RPMI8226 (cell line): ENCODE data around the gene TRAK1.

Source experiments
- DNase-seq: peaks from one replicate; pipeline ENCODE4 v3.0.0-alpha.2; 2015

TRAK1 gene

DNA sequence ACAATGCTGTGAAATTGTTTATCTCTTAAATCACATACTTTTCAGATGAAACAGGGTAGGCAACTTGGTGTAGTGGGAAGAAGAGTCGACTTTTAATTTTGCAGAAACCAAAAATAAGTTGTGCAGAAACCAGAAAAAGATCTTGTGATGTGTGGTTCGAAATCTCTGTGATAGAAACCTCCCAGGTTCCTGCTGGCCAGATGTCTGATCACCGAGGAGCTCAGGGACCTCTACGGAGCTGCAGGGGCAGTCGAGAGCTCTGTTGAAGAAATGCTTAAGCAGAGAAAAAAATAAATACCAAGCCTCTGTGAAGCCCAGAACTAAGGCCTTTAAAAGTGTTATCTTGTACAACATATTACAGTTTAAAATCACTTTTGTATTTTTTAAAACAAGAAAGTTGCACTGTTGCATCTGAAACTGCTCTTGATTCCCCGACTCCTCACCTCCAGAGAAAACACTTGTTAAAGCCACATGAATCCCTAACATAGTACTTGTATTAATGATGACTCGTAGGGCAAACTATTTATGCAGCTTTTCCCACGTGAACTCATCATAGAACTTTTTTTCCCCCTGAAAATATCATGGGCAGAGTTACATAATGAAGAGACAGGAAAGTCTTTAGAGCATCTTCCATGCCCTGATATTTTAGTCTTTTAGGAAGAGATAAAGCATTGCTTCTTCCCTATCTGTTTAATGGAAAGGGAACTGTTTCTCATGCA is 123.6 kb downstream of the TRAK1 start:
- no peak for DNase-seq

DNA sequence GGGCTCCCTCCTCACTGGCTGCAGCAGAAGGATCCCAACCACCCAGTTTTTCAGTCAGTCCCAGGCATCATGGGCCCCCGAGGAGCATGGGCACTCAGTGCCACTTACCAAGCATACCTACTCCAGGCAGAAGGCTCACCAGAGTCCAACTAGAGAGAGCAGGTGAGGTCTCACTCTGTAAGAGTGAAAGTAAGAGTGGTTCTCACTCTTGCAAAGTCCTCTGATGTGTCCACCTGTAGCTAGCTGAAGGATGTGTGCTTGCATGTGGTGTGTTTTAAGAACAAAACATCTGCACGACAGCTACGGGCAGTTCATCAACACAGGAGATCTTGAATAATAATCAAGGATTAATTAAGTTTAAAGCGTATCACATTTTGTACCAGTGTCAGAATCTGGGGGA is 125.1 kb downstream of the TRAK1 start:
- DNase-seq = no peak

DNA sequence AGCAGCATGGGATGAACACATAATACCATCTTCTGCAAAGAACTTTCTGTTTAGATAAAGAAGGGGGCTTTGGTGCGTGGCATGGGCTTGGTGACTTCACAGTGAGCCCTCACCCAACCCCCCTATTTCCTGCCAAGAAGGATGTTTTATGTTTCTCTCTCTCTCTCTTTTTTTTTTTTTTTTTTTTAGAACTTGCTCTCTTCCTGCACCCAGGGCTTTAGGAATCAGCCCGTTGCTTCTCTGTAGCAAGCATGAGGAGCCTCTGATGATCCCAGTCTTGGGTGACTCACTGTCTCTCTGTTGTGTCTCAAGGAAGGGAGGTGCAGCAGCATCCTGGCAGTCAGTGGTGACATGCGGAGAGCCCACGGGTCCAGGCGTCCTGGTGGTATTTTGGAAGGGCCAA is 125.8 kb downstream of the TRAK1 start:
- DNase-seq = no peak

DNA sequence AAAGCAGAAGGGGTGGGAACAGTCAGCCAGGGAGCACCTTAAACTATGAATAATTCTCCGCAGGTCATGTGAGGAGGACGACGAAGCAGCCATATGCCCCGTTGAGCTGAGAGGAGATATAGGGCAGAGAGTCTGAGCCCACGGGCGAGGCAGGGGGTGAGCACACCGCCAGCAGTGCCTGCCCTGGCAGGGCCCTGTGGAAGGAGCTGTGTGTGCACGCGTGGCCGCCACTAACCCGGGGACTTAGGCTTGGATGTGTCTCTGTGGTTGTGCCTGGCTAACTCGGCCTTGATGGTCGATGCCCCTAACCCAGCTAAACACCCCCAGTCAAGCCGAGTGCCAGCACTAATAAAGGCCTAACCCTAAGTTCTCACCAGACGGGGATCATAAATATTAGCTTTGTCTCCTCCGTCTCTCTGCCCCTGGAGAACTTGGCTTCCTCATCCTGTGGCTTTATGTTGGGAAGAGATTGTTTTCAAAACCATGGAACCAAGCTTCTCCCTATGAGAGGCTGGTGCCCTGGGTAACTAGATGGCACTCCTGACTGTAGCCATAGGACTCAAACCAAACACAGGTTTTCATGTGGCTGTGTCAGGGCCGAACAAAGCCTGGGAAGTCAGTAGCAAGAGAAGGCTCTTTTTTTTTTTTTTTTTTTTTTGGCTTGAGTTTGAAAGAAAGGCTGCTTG is 129.4 kb downstream of the TRAK1 start:
- no peak for DNase-seq

DNA sequence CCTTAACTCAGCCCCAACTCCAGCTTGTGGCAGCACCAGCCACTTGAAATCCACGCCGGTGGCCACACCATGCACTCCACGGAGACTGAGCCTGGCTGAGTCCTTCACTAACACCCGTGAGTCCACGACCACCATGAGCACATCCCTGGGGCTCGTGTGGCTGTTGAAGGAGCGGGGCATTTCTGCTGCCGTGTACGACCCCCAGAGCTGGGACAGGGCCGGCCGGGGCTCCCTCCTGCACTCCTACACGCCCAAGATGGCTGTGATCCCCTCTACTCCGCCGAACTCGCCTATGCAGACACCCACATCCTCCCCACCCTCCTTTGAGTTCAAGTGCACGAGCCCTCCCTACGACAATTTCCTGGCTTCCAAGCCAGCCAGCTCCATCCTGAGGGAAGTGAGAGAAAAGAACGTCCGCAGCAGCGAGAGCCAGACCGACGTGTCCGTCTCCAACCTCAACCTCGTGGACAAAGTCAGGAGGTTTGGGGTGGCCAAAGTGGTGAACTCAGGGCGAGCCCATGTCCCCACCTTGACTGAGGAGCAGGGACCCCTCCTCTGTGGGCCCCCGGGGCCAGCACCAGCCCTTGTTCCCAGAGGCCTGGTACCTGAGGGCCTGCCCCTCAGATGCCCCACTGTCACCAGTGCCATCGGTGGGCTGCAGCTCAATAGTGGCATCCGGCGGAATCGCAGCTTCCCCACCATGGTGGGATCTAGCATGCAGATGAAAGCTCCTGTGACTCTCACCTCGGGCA is 132.0 kb downstream of the TRAK1 start:
- DNase-seq = no peak

DNA sequence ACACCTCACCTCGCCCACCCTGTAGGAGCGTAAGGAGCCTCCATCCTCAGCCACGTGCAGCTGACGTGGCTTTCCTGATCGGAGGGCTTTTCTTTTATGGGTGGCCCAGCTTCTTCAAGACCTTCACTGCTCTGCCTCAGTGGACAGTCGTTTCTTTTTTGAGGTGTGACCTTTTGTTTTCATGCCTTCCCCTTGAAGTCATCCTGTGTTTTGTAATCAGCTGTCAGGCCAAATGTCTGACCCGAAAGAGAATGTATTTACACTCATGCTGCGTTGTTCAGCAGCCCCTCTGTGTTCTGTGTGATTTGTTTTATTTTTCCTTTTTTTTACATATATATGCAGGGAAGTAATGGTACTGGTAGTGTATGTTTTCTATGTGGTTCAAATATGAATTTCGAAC is 133.0 kb downstream of the TRAK1 start:
- DNase-seq = no peak

DNA sequence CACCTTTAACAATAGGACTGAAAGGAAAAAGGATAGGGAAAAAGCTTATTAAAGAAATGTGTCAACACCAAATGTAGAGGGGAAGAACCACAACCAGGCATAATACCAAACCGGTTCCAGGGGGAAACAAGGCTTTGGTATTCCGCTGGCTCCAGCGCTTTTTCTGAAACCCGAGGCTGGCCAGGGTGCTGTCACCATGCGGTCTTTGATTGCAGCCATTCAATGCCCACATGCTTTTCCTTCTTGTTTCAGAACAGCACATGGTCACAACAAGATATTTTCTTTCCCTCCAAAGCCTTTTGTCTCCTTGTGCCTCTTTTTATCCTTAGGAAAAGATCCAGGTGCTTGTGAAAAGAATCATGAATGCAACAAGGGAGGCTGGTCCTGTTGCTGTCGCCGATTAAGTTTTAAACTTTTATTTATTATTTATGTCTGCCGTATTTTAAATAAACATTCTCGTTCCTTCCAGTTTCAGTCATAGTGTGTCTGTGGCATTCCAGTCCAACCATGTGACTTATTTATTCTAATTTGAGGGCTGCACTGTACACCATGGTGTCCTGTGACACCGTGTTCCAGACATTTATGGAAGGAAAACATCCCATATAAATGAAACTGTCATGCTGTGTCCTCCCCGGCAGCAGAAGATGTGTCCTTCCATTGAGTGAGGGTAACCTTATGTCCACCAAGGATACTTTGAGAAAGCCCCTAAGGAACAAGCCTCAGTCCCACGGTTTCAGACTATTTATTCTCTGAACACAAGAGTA is 133.7 kb downstream of the TRAK1 start:
- DNase-seq = no peak

DNA sequence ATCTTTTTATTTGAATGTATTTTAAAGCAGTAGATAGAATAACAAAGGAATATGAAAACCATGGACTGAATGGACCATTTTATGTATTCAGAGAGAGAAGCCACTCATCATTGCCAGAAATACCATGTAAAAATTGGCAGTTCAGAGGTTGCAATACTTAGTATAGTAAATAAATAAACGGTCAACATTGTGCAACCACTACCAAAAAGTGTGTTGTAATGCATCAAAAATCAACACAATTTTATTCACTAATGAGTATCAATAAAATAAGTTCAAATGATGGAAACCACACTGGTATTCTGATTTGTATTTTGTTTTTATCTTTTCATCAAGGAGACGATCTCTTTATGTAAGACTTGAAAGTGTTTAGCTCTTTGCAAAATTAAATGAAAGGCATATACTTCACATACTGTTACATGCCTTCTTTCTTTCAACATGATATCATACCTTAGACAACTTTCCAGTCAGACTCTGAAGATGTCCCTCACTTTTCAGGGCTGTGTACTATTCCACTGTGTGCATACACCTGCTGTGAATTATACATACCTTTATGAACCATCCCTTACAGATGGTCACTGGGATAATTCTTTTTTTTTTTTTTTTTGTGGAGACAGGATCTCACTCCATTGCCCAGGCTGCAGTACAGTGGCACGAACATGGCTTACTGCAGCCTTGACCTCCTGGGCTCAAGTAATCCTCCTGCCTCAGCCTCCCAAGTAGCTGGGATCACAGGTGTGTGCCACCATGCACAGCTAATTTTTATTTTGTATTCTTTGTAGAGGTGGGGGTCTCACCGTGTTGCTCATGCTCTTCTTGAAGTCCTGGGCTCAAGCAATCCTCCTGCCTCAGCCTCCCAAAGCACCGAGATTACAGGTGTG is 134.6 kb downstream of the TRAK1 start:
- DNase-seq = no peak

DNA sequence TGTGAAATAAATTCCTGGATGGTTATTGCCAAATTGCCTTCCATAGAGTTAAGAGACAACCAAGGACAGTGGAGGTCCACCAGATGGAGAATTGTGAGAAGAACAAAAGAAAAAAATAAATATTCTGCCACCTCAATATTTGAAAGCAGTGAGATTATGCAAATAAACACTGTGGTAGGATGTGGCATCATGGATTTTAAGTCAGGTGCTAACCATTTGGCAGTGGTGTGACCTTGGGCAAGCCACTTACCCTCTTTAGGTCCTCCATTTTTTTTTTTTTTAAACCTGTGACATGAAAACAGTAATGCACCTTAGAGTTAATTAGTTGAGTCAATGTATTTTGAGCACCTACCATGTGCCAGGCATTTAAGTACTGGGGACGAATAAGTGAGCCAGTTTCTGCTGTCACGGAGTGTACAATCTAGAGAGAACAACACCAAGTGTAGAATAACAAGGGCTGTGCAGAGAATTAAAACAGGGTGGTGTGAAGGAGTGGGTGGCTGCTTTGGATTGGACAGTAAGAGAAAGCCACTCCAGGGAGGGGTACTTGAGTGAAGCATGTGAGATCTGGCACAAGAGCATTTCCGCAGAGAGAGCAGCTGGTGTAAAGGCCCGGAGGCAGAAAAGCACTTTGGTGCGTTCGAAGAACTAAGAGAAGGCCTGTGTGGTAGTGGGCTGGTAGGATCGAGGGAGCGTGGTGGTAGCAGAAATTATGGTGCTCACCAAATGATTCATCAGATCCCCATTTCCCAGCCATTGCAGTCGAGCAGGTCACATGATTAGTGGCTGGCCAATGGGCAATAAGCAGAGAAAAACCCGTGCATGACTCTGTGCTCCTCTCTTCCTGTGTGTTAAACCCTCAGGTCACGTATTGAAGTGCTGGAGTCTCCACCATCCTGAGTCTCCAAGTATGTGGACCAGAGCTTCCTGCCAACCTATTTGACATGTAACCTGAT is 135.6 kb downstream of the TRAK1 start:
- DNase-seq = no peak

DNA sequence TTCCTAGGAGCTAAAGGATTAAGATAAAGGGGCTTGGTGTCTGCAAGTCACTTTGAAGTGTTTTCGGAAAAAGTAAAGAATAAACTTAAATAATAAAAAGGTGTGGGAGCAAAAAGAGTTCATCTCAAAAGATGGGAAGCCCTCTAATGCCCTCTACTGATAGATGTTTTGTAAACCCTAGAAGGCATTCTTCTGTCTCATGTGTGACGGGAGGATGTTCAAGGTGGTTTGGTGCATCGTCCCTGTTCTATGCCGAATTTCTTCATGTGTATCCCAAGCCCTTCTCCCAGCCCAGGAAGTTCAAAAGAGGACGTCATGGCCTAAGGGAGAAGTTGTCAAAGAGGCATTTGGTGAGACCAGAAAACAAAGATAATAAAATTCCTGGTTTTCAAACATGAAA is 137.6 kb downstream of the TRAK1 start:
- peak; percentile 31 for DNase-seq

DNA sequence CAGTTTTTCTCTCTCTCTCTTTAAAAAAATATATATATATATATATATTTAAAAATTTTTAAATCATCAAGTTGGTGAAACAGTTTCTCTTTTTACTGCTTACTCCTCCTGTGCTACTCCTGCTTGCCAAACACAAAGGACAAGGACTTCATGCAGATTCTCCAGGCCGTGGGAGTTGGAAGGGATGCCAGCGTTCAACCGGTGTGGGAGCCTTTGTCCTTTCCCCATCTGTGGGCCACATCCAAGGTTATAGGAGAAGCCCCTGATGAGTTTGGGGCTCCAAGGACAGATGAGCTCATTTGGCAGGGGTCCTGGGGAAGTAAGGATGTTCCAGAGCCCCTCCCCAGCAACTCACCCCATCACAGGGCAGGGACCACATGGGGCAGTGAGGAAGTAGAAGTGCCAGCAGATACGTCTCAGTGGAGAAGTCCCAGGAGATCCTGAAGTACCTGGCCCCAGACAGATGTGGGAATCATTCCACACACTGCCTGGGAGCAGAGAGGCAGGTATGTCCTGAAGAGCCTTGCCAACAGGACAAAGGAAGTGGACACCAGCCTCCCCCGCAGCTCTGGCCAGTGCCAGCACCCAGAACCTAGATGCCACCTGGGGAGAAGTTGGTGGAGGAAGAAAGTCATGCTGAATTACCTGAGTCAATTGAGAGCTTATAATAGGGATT is 138.2 kb downstream of the TRAK1 start:
- DNase-seq = no peak

DNA sequence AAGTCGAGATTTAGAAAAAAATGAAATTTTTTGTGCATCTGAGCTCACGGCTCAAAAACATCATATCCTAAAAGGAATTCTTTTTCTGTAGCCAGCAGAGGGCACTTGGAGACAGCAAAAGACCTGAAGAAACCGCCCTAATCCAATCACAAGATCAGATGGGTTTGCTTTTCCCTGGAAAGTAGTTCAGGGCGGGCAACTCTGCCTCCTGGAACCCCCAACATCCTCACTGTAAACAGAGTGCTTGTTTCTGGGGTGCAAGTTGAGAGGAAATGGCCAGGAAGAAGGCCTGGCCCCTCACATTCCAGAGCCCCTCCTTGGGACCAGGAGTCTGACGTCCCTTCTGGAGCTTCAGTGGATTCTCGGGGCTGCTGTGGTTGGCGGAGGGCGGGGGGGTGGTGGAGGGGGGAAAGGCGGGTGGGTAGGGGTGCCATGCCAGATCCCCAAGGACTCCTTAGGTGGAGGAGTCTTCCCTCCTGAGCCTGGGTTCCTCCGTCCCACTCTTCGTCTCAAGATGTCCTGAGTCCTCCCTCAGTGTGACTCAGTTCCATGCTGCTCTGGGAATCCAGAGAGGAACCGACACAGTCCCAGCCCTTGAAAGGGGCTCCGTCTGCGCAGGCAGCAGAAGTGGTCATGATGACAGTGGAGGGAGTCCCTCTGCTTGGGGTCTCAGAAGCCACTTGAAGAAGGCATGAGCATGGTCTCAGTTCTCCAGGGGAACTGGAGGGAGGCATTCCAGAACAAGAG is 139.0 kb downstream of the TRAK1 start:
- peak; percentile 38 for DNase-seq

DNA sequence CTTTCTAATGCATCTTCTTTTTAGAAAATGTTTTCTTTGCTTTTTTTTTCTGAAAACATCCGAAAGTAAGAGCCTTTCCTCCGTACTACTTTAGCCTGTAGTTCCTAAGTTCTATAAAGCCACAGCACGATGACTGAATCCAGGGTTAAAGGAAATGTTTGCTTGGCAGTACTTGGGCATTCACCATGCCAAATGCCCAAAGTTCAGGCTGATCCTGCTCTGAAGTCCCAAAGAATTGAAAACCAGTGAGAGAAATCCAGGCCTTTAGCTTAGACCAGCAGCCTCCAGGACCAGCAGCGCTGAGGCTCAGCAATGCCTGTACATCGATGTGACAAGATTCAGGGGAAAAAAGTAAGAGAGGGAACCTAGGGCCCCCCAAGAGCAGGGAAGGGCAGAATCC is 139.7 kb downstream of the TRAK1 start:
- DNase-seq = no peak

DNA sequence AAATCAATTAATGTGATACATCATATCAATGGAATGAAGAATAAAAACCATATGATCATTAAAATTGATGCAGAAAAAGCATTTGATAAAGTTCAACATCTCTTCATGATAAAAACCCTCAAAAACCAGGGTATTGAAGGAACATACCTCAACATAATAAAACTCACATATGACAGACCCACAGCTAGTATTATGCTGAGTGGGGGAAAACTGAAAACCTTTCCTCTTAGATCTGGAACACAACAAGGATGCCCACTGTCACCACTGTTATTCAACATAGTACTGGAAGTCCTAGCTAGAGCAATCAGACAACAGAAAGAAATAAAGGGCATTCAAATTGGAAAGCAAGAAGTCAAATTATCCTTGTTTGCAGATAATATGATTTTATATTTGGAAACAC is 144.4 kb downstream of the TRAK1 start:
- no peak for DNase-seq

DNA sequence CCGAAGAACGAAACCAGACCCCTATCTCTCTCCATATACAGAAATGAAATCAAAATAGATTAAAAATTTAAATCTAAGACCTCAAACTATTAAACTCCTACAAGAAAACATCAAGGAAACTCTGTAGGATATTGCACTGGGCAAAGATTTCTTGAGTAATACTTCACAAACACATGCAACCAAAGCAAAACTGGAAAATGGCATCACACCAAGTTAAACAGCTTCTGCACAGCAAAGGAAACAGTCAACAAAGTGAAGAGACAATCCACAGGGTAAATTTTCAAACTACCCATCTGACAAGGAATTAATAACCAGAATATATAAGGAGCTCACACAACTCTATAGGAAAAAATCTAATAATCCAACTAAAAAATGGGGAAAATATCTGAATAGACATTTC is 145.5 kb downstream of the TRAK1 start:
- DNase-seq = no peak

DNA sequence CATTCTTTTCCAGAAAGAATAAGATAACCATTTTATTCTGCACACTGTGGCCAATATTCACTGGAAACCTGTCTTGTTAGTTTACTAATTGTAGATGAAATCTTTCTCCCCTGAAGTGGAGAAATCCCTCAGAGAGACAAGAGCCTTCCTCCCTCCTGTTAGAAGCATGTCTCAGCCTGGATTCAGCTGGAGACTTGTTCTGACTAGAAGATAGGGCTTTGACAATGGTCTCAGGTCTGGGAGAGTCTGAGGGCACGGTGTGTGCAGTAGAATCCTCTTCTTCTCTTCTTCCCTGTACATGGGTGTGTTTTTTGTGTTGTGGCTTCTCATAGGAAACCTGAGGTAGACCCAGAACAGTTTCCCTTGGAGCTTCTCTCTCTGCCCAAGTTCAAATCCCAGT is 154.9 kb downstream of the TRAK1 start:
- no peak for DNase-seq

DNA sequence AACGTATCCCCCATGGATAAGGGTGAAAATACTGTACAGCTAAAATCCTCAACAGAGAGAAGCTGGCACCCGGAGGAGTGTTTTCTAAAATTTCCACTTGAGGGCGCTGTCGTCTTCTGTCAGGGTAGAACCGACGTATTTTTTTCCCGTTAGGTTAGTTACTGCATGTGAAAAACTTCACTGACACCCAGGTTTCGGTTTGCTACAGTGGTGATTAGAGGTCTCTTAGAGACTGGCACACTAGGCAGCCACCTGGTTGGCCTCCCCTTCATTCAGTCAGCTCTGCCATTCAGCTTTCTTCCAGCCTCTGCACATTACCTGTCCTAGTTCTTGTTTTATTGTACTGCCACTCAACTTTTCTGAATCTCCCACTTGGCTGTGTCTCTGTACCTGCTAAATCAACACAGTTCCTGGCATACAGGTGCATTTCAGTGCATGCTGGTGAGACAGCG is 156.4 kb downstream of the TRAK1 start:
- peak; percentile 84 for DNase-seq

DNA sequence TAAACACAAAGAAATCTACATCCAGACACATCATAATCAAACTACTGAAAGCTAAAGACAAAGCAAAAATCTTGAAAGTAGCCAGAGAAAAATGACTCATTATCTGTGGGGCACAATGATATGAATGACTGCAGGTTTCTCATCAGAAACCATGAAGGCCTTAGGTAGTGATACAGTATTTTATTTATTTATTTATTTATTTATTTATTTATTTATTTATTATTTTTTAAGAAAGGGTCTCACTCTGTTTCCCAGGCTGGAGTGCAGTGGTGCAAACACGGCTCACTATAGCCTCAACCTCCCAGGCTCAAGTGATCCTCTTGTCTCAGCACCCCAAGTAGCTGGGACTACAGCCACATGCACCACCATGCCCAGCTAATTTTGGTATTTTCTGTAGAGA is 159.6 kb downstream of the TRAK1 start:
- no peak for DNase-seq

DNA sequence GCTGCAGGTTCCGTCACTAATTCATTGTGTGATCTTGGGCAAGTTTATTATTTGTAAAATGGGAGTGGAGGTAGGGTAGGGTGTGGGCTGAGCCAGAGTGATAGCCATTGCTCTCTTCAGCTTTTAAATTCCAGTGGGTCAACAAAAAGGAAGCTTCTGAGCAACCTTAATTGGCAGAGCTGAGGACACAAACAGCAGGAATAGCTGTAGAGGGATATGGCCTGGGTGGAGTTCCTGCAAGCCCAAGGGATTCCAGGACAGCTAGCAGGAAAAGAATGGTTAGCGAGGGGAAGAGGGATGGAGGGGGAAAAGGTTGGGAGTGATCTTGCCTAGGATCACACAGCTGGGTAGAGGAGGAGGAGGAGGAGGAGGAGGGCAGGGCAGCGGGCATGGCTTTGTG is 163.4 kb downstream of the TRAK1 start:
- no peak for DNase-seq
